ENCODE results near the gene ZMYND10.

DNA sequence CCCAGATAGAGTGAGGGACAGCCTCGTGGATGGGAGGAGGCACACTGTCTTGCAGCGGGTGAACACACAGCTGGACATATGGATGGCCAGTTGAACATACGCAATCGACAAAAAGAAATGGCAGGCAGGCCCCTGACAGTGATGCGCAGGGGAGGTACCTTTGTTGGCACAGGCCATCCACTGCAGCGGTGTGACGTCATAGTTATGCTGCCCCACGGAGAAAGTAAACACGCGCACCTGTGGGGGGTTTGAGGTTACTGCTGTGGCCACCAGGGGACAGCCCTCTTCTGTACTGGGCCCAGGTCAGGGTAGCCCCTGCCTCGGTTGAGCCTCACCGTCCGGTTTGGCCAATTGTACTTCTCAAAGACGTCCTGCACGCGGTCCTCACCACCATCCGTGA, 33.2 kb upstream of the ZMYND10 start:
- TF ChIP-seq, protein P1, sequence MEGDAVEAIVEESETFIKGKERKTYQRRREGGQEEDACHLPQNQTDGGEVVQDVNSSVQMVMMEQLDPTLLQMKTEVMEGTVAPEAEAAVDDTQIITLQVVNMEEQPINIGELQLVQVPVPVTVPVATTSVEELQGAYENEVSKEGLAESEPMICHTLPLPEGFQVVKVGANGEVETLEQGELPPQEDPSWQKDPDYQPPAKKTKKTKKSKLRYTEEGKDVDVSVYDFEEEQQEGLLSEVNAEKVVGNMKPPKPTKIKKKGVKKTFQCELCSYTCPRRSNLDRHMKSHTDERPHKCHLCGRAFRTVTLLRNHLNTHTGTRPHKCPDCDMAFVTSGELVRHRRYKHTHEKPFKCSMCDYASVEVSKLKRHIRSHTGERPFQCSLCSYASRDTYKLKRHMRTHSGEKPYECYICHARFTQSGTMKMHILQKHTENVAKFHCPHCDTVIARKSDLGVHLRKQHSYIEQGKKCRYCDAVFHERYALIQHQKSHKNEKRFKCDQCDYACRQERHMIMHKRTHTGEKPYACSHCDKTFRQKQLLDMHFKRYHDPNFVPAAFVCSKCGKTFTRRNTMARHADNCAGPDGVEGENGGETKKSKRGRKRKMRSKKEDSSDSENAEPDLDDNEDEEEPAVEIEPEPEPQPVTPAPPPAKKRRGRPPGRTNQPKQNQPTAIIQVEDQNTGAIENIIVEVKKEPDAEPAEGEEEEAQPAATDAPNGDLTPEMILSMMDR (IDR thresholded peaks at IDR 0.05 in 4 of 5, conservative IDR thresholded peaks at IDR 0.05 in 1 of 5) = no peak
- no peak for TF ChIP-seq POLR2A (IDR thresholded peaks at IDR 0.05)

Measured in gastrocnemius medialis (tissue), 4 donors.